H9 (cell line): ENCODE results near the gene FAAP100. TPM values are rescaled to one million over a fixed set of nuclear protein-coding genes. Genes with fewer than 3 reads are reported as not detected.

Experiments
- DNase-seq: peaks from one replicate; pipeline ENCODE4 v3.0.0-alpha.2; 2017
- H2AFZ ChIP-seq: one replicate; pipeline ENCODE4 v1.6.1; 2013; ENCODE audit warnings: mild to moderate bottlenecking, low read length, control low read depth, moderate library complexity
- H2AK5ac ChIP-seq: 2 replicates; pipeline ENCODE4 v1.6.1; 2013; ENCODE audit warnings: low read length, control low read depth, mixed read lengths; ENCODE audit not compliant: insufficient read length
- H2BK120ac ChIP-seq: one replicate; pipeline ENCODE4 v1.6.1; 2013; ENCODE audit warnings: low read depth, mild to moderate bottlenecking, low read length, control low read depth, inconsistent platforms; ENCODE audit not compliant: poor library complexity, severe bottlenecking
- H2BK12ac ChIP-seq: 2 replicates; pipeline ENCODE4 v1.6.1; 2013; ENCODE audit warnings: low read length, control low read depth, mixed read lengths, low read depth; ENCODE audit not compliant: insufficient read length
- H2BK15ac ChIP-seq: 2 replicates; pipeline ENCODE4 v1.6.1; 2013; ENCODE audit warnings: low read depth, low read length, control low read depth
- H2BK20ac ChIP-seq: one replicate; pipeline ENCODE4 v1.6.1; 2013; ENCODE audit warnings: low read depth, mild to moderate bottlenecking, low read length, control low read depth, inconsistent platforms; ENCODE audit not compliant: poor library complexity, severe bottlenecking
- H2BK5ac ChIP-seq: 2 replicates; pipeline ENCODE4 v1.6.1; 2013; ENCODE audit warnings: low read length, control low read depth, mixed read lengths; ENCODE audit not compliant: insufficient read length
- H3K14ac ChIP-seq: 2 replicates; pipeline ENCODE4 v1.6.1; 2013; ENCODE audit warnings: low read length, control low read depth; ENCODE audit not compliant: insufficient read depth
- H3K18ac ChIP-seq: 2 replicates; pipeline ENCODE4 v1.6.1; 2013; ENCODE audit warnings: low read depth, mild to moderate bottlenecking, mixed read lengths, low read length, control low read depth; ENCODE audit not compliant: insufficient read length
- H3K23ac ChIP-seq: 2 replicates; pipeline ENCODE4 v1.6.1; 2013; ENCODE audit warnings: low read length, control low read depth, mixed read lengths, low read depth; ENCODE audit not compliant: insufficient read length
- H3K23me2 ChIP-seq: 2 replicates; pipeline ENCODE4 v1.6.1; 2013; ENCODE audit warnings: low read depth, mild to moderate bottlenecking, mixed read lengths, low read length, control low read depth; ENCODE audit not compliant: insufficient read length, poor library complexity, severe bottlenecking
- H3K27ac ChIP-seq: 2 replicates; pipeline ENCODE4 v1.5.1; 2013; ENCODE audit warnings: low read length, control low read depth, mixed read lengths, low read depth; ENCODE audit not compliant: insufficient read length
- H3K27me3 ChIP-seq: 2 replicates; pipeline ENCODE4 v1.6.1; 2013; ENCODE audit warnings: low read length, control low read depth, inconsistent platforms; ENCODE audit not compliant: insufficient read depth
- H3K4ac ChIP-seq: 2 replicates; pipeline ENCODE4 v1.6.1; 2013; ENCODE audit warnings: low read depth, mild to moderate bottlenecking, control low read depth, inconsistent platforms, low read length, moderate library complexity
- H3K4me1 ChIP-seq: 2 replicates; pipeline ENCODE4 v1.6.1; 2013; ENCODE audit warnings: low read length, control low read depth, inconsistent platforms; ENCODE audit not compliant: insufficient read depth
- H3K4me2 ChIP-seq: 2 replicates; pipeline ENCODE4 v1.6.1; 2013; ENCODE audit warnings: low read length, control low read depth, mixed read lengths; ENCODE audit not compliant: insufficient read length, insufficient read depth
- H3K56ac ChIP-seq: 2 replicates; pipeline ENCODE4 v1.6.1; 2013; ENCODE audit warnings: low read depth, mild to moderate bottlenecking, mixed read lengths, low read length, control low read depth; ENCODE audit not compliant: insufficient read length
- H3K79me1 ChIP-seq: 2 replicates; pipeline ENCODE4 v1.6.1; 2013; ENCODE audit warnings: low read depth, mild to moderate bottlenecking, moderate library complexity, low read length, control low read depth, inconsistent platforms; ENCODE audit not compliant: insufficient read depth, poor library complexity, severe bottlenecking
- H3K79me2 ChIP-seq: 2 replicates; pipeline ENCODE4 v1.6.1; 2013; ENCODE audit warnings: low read length, control low read depth, inconsistent platforms; ENCODE audit not compliant: insufficient read depth
- H3K9ac ChIP-seq: 2 replicates; pipeline ENCODE4 v1.6.1; 2013; ENCODE audit warnings: low read length, control low read depth, mixed read lengths; ENCODE audit not compliant: insufficient read length; ENCODE audit errors: extremely low read depth
- H3K9me3 ChIP-seq: one replicate; pipeline ENCODE4 v1.6.1; 2013; ENCODE audit warnings: low read depth, low read length, inconsistent platforms; ENCODE audit not compliant: control insufficient read depth
- H3T11ph ChIP-seq: one replicate; pipeline ENCODE4 v1.6.1; 2013; ENCODE audit warnings: mild to moderate bottlenecking, low read length, control low read depth, inconsistent platforms
- H4K20me1 ChIP-seq: one replicate; pipeline ENCODE4 v1.6.1; 2013; ENCODE audit not compliant: control insufficient read depth, insufficient read length, insufficient read depth
- H4K5ac ChIP-seq: 2 replicates; pipeline ENCODE4 v1.6.1; 2013; ENCODE audit warnings: low read depth, mild to moderate bottlenecking, mixed read lengths, low read length, control low read depth; ENCODE audit not compliant: insufficient read length
- H4K8ac ChIP-seq: replicated peaks from 2 replicates; pipeline ENCODE4 v1.6.1; 2013; ENCODE audit warnings: low read length, control low read depth, mixed read lengths, low read depth; ENCODE audit not compliant: insufficient read length
- H4K91ac ChIP-seq: 2 replicates; pipeline ENCODE4 v1.6.1; 2013; ENCODE audit warnings: low read depth, mild to moderate bottlenecking, moderate library complexity, mixed read lengths, low read length, control low read depth; ENCODE audit not compliant: insufficient read length
- H3K27ac Mint-ChIP-seq, 3 experiments: 2 replicates in 2 of 3; 3 replicates in 1 of 3; pipeline ENCODE4 v1.8.0; 2020 to 2021; ENCODE audit warnings: mixed read lengths in 3 of 3, mild to moderate bottlenecking in 1 of 3, moderate library complexity in 1 of 3
- H3K27me3 Mint-ChIP-seq: 2 replicates; pipeline ENCODE4 v1.8.0; 2021; ENCODE audit warnings: low read depth, mild to moderate bottlenecking, moderate library complexity, mixed read lengths
- H3K36me3 Mint-ChIP-seq, 3 experiments: 2 replicates in 2 of 3; 3 replicates in 1 of 3; pipeline ENCODE4 v1.8.0; 2020 to 2021; ENCODE audit warnings: low read depth in 3 of 3, mixed read lengths in 3 of 3; ENCODE audit not compliant: insufficient read depth in 1 of 3
- H3K4me1 Mint-ChIP-seq, 2 experiments: 2 replicates each; pipeline ENCODE4 v1.8.0; 2020; ENCODE audit warnings: mixed read lengths in 2 of 2
- H3K4me3 Mint-ChIP-seq, 2 experiments: 2 replicates in 1 of 2; 3 replicates in 1 of 2; pipeline ENCODE4 v1.8.0; 2020 to 2021; ENCODE audit warnings: mild to moderate bottlenecking in 2 of 2, mixed read lengths in 2 of 2, moderate library complexity in 1 of 2
- H3K9me3 Mint-ChIP-seq, 2 experiments: 2 replicates in 1 of 2; 3 replicates in 1 of 2; pipeline ENCODE4 v1.8.0; 2020; ENCODE audit warnings: mild to moderate bottlenecking in 2 of 2, mixed read lengths in 2 of 2, moderate library complexity in 1 of 2
- CTCF ChIP-seq: fragments of 200-600 bp; sonication (generic); conservative IDR thresholded peaks from 3 replicates; pipeline ENCODE4 v1.8.0; 2021; ENCODE audit warnings: antibody characterized with exemption, mild to moderate bottlenecking
- WGBS: extraction: QIAGEN DNeasy Blood & Tissue Kit; methylation state at CpG from one replicate; pipeline ENCODE4 v1.1.7; 2013; ENCODE audit warnings: missing lambda C conversion rate, low lambda C conversion rate, mixed read lengths; ENCODE audit not compliant: insufficient read length; ENCODE audit errors: extremely low coverage; 5-methylcytosine and 5-hydroxymethylcytosine counted together
- total RNA-seq: library from RNA; stranded (reverse); gene quantifications from 2 replicates; pipeline ENCODE4 v1.2.1, GENCODE V29; 2021

FAAP100 gene
- total RNA-seq, 1 experiment from 2014 or later = 54.0 TPM

GRCh38 chr17:81539961-81540675 is 12.0 kb downstream of the FAAP100 start:
- no peak overlapping the region for H3K4ac ChIP-seq
- no peak for TF ChIP-seq CTCF
- peaks cover 14% of the 10 kb centered on the region for H3K27me3 Mint-ChIP-seq
- H4K5ac ChIP-seq = no peak overlapping the region
- H3K14ac ChIP-seq = no peak overlapping the region
- no peaks in the 10 kb centered on the region for H3K79me2 ChIP-seq
- no peak overlapping the region for H3K18ac ChIP-seq
- no peak overlapping the region for H2AFZ ChIP-seq
- no peak overlapping the region for H3K4me3 Mint-ChIP-seq
- peaks cover 5 to 22% (median 12%) of the 10 kb centered on the region in 3 experiments; a peak in 6 of 7 replicates for H3K36me3 Mint-ChIP-seq
- no peak overlapping the region for H3K4me2 ChIP-seq
- no peak overlapping the region for H2BK120ac ChIP-seq
- no CpG with 5 or more reads among the region's 28 CpGs for WGBS
- no peak overlapping the region for H2BK15ac ChIP-seq
- H3K27me3 ChIP-seq = peaks cover 7% of the 10 kb centered on the region; the same call in 1 of the 2 replicates
- H3K56ac ChIP-seq = no peak overlapping the region
- DNase-seq = no peak
- peaks cover 4% of the 10 kb centered on the region for H4K20me1 ChIP-seq
- H3K9me3 Mint-ChIP-seq = no peaks in the 10 kb centered on the region; a peak in 1 of 5 replicates
- no peak overlapping the region for H3K23ac ChIP-seq
- no peaks in the 10 kb centered on the region for H3K4me1 ChIP-seq
- no peak overlapping the region for H4K8ac ChIP-seq
- H3K9me3 ChIP-seq = no peaks in the 10 kb centered on the region
- H3K27ac ChIP-seq = no peak overlapping the region
- H2BK5ac ChIP-seq = no peak overlapping the region
- 0 out of 4 replicates have a peak, but pooled peaks cover 5 to 7% of the 10 kb centered on the region in 2 experiments for H3K4me1 Mint-ChIP-seq
- peaks cover 5% of the 10 kb centered on the region for H3K23me2 ChIP-seq
- no peaks in the 10 kb centered on the region for H3K79me1 ChIP-seq
- H3K9ac ChIP-seq = no peak overlapping the region
- no peak overlapping the region for H2BK20ac ChIP-seq
- H2AK5ac ChIP-seq = no peak overlapping the region
- no peak overlapping the region for H2BK12ac ChIP-seq
- H3T11ph ChIP-seq = no peak overlapping the region
- H3K27ac Mint-ChIP-seq = no peak overlapping the region
- H4K91ac ChIP-seq = no peak overlapping the region
